ENCODE results near the gene MTRR. TPM values are rescaled to one million over a fixed set of nuclear protein-coding genes. Genes with fewer than 3 reads are reported as not detected.

The MTRR gene
- total and polyA plus RNA-seq, 2 of the 8 experiments (the other 6 are each of a cell fraction or from before 2014, with no cell fraction given), result 36.4 to 53.8 TPM

DNA sequence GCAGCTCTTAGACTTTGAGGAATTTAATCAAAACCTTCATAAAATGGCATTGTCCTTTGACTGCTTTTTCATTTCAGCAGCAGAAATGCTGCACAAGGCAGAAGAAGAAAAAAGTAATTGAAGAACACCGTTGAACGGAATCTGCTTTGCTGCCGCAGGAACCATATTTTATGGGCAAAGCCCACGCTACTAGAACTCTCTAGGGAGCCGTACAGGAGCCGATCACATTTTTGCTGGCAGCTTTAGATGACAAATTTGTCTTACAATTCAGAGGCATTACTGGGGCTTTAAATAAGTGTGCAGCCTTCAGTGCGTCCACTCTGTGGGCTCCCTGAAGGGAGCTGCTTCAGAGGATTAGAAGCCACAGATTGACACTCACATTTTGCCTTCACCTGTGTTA lies 23.4 kb upstream of the MTRR start:
- Histone ChIP-seq H2BK5ac (ENCODE audit: low read depth, low read length) (no peak overlapping the region), H4K20me1 (replicated peaks in 1 of 2; ENCODE audit: control insufficient read depth in 1 of 2, insufficient read depth in 2 of 2, low read length in 2 of 2) (no peaks in the 10 kb centered on the region), H2AK5ac (ENCODE audit: low read depth, low read length) (no peak overlapping the region), H3K23ac (ENCODE audit: insufficient read length) (no peak overlapping the region), H2BK15ac (ENCODE audit: low read length) (no peak overlapping the region), H3K4me1 (replicated peaks in 1 of 4; ENCODE audit: control insufficient read depth in 3 of 4, insufficient read depth in 4 of 4, low read length in 3 of 4) (peaks cover 0 to 5% (median 3%) of the 10 kb centered on the region in 4 experiments; a peak in 4 of 7 replicates), H4K8ac (ENCODE audit: extremely low read depth, insufficient read depth, low read length) (no peak overlapping the region), H3K9ac (replicated peaks in 1 of 4; ENCODE audit: extremely low read depth in 1 of 4, low read depth in 3 of 4, low read length in 3 of 4) (no peak overlapping the region), H3K18ac (ENCODE audit: extremely low read depth, low read length) (no peak overlapping the region), H2BK12ac (ENCODE audit: low read depth, low read length) (no peak overlapping the region), H2AFZ (ENCODE audit: low read length) (no peak overlapping the region), H4K5ac (ENCODE audit: insufficient read length, low read depth, low read length) (no peak overlapping the region), H3K23me2 (ENCODE audit: low read depth, low read length) (peaks cover 7% of the 10 kb centered on the region), H3K4me2 (ENCODE audit: insufficient read depth in 1 of 2, low read depth in 2 of 2, low read length in 2 of 2) (no peak overlapping the region), H3K14ac (ENCODE audit: insufficient read length) (no peak overlapping the region), H3K27ac (ENCODE audit: low read depth, low read length) (no peak overlapping the region), H3K79me2 (ENCODE audit: control insufficient read depth in 1 of 2, insufficient read depth in 2 of 2, low read length in 2 of 2) (no peaks in the 10 kb centered on the region), H3K27me3 (replicated peaks in 1 of 4; ENCODE audit: control insufficient read depth in 3 of 4, extremely low read depth in 1 of 4, insufficient read depth in 3 of 4, low read length in 3 of 4) (peaks cover 0 to 14% (median 8%) of the 10 kb centered on the region in 4 experiments; a peak in 4 of 7 replicates), H3K36me3 (ENCODE audit: control insufficient read depth in 2 of 4, insufficient read depth in 4 of 4, low read length in 3 of 4) (no peaks in the 10 kb centered on the region), H4K91ac (replicated peaks; ENCODE audit: insufficient read length, low read length) (no peak overlapping the region), H3K56ac (replicated peaks; ENCODE audit: insufficient read length, low read depth, low read length) (no peak overlapping the region), H3K9me3 (ENCODE audit: insufficient read depth in 2 of 2, low read depth in 1 of 2, low read length in 1 of 2) (no peaks in the 10 kb centered on the region), H2BK120ac (replicated peaks; ENCODE audit: low read depth, low read length) (no peak overlapping the region), H3K4ac (replicated peaks; ENCODE audit: insufficient read length, low read depth, low read length) (no peak overlapping the region), H3K79me1 (ENCODE audit: low read depth, low read length) (no peaks in the 10 kb centered on the region), H2BK20ac (ENCODE audit: low read length) (no peak overlapping the region), H3K4me3 (ENCODE audit: extremely low read depth in 1 of 4, insufficient read depth in 2 of 4, low read depth in 3 of 4, low read length in 4 of 4) (no peak overlapping the region)
- no peak for FAIRE-seq
- WGBS, 2 experiments (ENCODE audit: extremely low coverage in 1 of 2, insufficient coverage in 1 of 2, insufficient read length in 1 of 2, insufficient replicate concordance in 2 of 2, low coverage in 1 of 2, low lambda C conversion rate in 2 of 2, missing lambda C conversion rate in 1 of 2), result 96% methylated on average over 7 of the region's 7 CpGs; no CpG with 5 or more reads in 1 of the 2 experiments
- CTCF ChIA-PET (ENCODE audit: partially characterized antibody), result interaction anchor here (0.9 to 5.7 kb wide), 6 partner anchors 12 to 1025 kb away, joined by 4 to 31 read pairs (median 8); no protein-coding TSS in a partner anchor
- POLR2A ChIA-PET (ENCODE audit: partially characterized antibody), result interaction anchor here (1.5 kb wide), 1 partner anchor 9 kb away, joined by 3 read pairs; no protein-coding TSS in a partner anchor
- TF ChIP-seq SIN3A (conservative IDR thresholded peaks at IDR 0.05 in 1 of 2, IDR thresholded peaks at IDR 0.05 in 1 of 2; ENCODE audit: low read depth in 1 of 2, low read length in 2 of 2) (no peak), TCF12 (IDR thresholded peaks at IDR 0.05; ENCODE audit: low read depth, low read length) (no peak), GTF2F1 (IDR thresholded peaks at IDR 0.05; ENCODE audit: borderline replicate concordance, low read depth, low read length) (no peak)
- TF ChIP-seq, protein P1, sequence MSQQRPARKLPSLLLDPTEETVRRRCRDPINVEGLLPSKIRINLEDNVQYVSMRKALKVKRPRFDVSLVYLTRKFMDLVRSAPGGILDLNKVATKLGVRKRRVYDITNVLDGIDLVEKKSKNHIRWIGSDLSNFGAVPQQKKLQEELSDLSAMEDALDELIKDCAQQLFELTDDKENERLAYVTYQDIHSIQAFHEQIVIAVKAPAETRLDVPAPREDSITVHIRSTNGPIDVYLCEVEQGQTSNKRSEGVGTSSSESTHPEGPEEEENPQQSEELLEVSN (IDR thresholded peaks at IDR 0.05), result no peak
- TF ChIP-seq, protein P2, sequence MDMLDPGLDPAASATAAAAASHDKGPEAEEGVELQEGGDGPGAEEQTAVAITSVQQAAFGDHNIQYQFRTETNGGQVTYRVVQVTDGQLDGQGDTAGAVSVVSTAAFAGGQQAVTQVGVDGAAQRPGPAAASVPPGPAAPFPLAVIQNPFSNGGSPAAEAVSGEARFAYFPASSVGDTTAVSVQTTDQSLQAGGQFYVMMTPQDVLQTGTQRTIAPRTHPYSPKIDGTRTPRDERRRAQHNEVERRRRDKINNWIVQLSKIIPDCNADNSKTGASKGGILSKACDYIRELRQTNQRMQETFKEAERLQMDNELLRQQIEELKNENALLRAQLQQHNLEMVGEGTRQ (IDR thresholded peaks at IDR 0.05; ENCODE audit: low read length), result no peak
- DNase-seq (ENCODE audit: low read depth in 1 of 2, low spot score in 2 of 2), result no peak

Data from H1 (cell line).